Measurements from ENCODE around the gene YIPF7. TPM values are rescaled to one million over a fixed set of nuclear protein-coding genes. Genes with fewer than 3 reads are reported as not detected.

Gene YIPF7
- total RNA-seq, 2 donors from 2014 or later: not detected

DNA sequence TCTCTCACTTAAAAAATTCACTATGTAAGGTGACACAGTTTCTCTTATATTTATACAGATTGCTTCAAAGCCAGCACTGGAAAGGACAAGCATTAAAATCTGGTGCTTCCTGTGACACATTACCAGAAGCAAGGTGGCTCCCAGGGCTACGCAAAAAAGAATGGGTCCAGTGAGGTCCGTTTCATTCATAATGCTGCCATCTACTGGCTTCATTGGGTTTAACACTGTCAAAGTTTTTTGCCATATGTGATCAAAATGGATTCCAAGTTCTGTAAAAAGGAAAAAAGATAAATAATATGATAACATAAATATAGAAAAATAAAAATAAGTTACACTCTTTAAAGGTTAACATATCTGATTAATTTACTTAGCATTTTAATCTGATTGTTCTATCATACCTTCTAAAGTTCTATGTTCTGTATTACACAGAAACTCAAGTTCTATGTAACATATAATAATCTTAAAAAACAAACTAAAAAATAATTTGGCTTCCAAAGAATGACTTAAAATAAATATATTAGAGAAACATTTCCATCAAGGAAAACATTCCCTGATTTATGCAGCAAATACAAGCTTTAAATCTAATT is 22.1 kb downstream of the YIPF7 start:
- H3K27me3 ChIP-seq (replicated peaks; ENCODE audit: insufficient read depth): no peaks in the 10 kb centered on the region
- H3K4me1 ChIP-seq (ENCODE audit: control insufficient read depth in 1 of 2, low read depth in 2 of 2): no peaks in the 10 kb centered on the region
- no peak for DNase-seq (ENCODE audit: low spot score)
- H3K9me3 ChIP-seq: no peaks in the 10 kb centered on the region
- ATAC-seq (ENCODE audit: insufficient number of reproducible peaks, low FRiP score, low read depth): no peak
- H3K27ac ChIP-seq: no peak overlapping the region
- TF ChIP-seq, protein P1, sequence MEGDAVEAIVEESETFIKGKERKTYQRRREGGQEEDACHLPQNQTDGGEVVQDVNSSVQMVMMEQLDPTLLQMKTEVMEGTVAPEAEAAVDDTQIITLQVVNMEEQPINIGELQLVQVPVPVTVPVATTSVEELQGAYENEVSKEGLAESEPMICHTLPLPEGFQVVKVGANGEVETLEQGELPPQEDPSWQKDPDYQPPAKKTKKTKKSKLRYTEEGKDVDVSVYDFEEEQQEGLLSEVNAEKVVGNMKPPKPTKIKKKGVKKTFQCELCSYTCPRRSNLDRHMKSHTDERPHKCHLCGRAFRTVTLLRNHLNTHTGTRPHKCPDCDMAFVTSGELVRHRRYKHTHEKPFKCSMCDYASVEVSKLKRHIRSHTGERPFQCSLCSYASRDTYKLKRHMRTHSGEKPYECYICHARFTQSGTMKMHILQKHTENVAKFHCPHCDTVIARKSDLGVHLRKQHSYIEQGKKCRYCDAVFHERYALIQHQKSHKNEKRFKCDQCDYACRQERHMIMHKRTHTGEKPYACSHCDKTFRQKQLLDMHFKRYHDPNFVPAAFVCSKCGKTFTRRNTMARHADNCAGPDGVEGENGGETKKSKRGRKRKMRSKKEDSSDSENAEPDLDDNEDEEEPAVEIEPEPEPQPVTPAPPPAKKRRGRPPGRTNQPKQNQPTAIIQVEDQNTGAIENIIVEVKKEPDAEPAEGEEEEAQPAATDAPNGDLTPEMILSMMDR (IDR thresholded peaks at IDR 0.05): peak; percentile 46
- H3K4me3 ChIP-seq: no peak overlapping the region
- no peaks in the 10 kb centered on the region for H3K36me3 ChIP-seq

DNA sequence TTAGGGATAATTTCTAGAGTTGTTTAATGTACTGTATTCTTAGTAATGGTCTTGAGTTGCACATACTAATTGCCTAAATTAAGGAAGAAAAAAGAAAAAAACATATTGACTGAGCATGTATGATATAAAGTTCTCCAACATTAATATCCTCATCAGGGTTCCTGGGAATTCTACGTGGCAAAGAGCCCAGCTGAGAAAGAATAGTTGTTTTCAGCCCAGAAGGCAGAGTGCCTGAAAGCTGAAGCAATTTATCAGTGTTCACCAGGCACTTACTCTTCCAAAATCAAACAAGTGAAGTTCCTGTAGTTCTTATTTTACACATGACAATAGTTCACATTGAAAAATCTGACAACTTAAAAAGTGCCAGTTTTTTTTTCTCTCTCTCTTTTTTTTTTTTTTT is 27.7 kb downstream of the YIPF7 start:
- DNase-seq (ENCODE audit: low spot score) (no peak), ATAC-seq (ENCODE audit: insufficient number of reproducible peaks, low FRiP score, low read depth) (no peak)
- no peak overlapping the region for H3K27ac ChIP-seq
- H3K27me3 ChIP-seq (replicated peaks; ENCODE audit: insufficient read depth): no peaks in the 10 kb centered on the region
- no peaks in the 10 kb centered on the region for H3K9me3 ChIP-seq
- no peaks in the 10 kb centered on the region for H3K4me1 ChIP-seq (ENCODE audit: control insufficient read depth in 1 of 2, low read depth in 2 of 2)
- no peak overlapping the region for H3K4me3 ChIP-seq
- H3K36me3 ChIP-seq: no peaks in the 10 kb centered on the region
- TF ChIP-seq, protein P1 (IDR thresholded peaks at IDR 0.05): no peak

DNA sequence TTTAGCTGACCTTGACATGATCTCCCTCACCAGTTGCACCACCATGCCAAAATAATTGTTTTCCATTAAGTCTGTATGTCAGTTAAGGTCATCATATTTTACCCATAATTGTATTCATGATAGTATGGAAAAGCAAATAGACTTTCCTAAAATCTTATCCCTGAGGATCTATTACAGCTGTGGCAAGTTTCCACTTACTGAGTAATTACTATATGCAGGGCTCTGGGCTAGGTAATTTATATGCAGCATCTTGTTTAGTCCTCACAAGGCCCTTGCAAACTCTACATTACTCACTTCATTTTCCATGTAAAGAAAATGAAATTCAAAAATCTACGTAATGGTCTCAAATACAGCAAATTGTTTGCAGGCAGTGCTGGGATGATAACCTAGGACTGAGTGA is 34.8 kb downstream of the YIPF7 start:
- Histone ChIP-seq H3K4me1 (ENCODE audit: control insufficient read depth in 1 of 2, low read depth in 2 of 2) (no peaks in the 10 kb centered on the region), H3K36me3 (no peaks in the 10 kb centered on the region), H3K4me3 (no peak overlapping the region), H3K27ac (no peak overlapping the region), H3K9me3 (no peaks in the 10 kb centered on the region), H3K27me3 (replicated peaks; ENCODE audit: insufficient read depth) (no peaks in the 10 kb centered on the region)
- ATAC-seq (ENCODE audit: insufficient number of reproducible peaks, low FRiP score, low read depth) (no peak), DNase-seq (ENCODE audit: low spot score) (no peak)
- TF ChIP-seq, protein P1 (IDR thresholded peaks at IDR 0.05): no peak

DNA sequence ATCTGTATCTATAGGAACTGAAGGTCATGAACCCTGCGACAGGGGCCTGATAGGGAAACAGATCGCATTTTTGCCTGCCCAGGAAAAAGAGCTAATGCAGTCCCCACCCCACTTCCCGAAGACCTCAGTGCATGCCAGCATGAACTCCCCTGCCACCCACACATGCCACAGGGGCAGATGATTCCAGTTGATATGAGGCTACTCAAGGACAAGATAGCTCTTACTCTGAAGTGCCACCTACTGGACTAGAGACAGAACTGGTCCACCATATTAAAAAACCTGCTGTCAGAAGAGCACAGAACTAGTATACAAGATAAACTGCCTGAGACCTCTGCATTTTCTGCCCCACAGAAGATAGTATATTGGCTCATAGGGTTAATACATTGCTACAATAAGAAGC is 68.0 kb downstream of the YIPF7 start:
- Histone ChIP-seq H3K4me1 (ENCODE audit: control insufficient read depth in 1 of 2, low read depth in 2 of 2) (no peaks in the 10 kb centered on the region), H3K36me3 (no peaks in the 10 kb centered on the region), H3K27ac (no peak overlapping the region), H3K4me3 (no peak overlapping the region), H3K27me3 (replicated peaks; ENCODE audit: insufficient read depth) (no peaks in the 10 kb centered on the region), H3K9me3 (no peaks in the 10 kb centered on the region)
- no peak for ATAC-seq (ENCODE audit: insufficient number of reproducible peaks, low FRiP score, low read depth)
- TF ChIP-seq, protein P1 (IDR thresholded peaks at IDR 0.05): no peak
- no peak for DNase-seq (ENCODE audit: low spot score)

DNA sequence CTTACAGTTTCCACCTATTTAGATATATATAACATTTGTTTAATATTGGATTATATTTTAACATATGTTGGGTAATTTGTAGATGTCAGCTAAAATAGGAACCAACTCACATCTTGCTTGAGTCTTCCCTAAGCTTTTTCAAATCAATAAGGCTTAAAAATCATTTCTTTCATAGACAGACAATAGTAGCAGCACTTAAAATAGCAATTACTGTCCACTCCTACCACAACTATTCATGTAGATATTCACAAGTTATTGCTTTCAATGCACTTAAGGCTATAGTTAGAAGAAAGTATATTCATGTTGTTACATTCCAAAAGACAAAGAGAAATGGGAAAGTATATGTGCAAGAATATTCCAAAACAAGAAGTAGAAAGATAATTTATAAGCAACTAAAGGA is 71.2 kb downstream of the YIPF7 start:
- Histone ChIP-seq H3K36me3 (no peaks in the 10 kb centered on the region), H3K4me3 (no peak overlapping the region), H3K27me3 (replicated peaks; ENCODE audit: insufficient read depth) (no peaks in the 10 kb centered on the region), H3K4me1 (ENCODE audit: control insufficient read depth in 1 of 2, low read depth in 2 of 2) (no peaks in the 10 kb centered on the region), H3K9me3 (no peaks in the 10 kb centered on the region), H3K27ac (no peak overlapping the region)
- ATAC-seq (ENCODE audit: insufficient number of reproducible peaks, low FRiP score, low read depth) (no peak), DNase-seq (ENCODE audit: low spot score) (no peak)
- TF ChIP-seq, protein P1 (IDR thresholded peaks at IDR 0.05): no peak

Measured in thoracic aorta (tissue), 2 donors.